Measurements from ENCODE around the gene DICER1. TPM values are rescaled to one million over a fixed set of nuclear protein-coding genes. Genes with fewer than 3 reads are reported as not detected.

The DICER1 gene
- total RNA-seq, 2 donors from 2014 or later = 46.5 to 48.1 TPM

- ATAC-seq (replicated peaks) = no peak
- Mint-ChIP-seq H3K9me3 (no peaks in the 10 kb centered on the region), H3K4me1 (peaks cover 2% of the 10 kb centered on the region), H3K27ac (no peak overlapping the region), H3K36me3 (ENCODE audit: low read depth) (no peaks in the 10 kb centered on the region), H3K4me3 (no peak overlapping the region), H3K27me3 (peaks cover 5% of the 10 kb centered on the region)
Observed at GRCh38 chr14:95064256-95064655, 93.1 kb downstream of the DICER1 start.

DNA sequence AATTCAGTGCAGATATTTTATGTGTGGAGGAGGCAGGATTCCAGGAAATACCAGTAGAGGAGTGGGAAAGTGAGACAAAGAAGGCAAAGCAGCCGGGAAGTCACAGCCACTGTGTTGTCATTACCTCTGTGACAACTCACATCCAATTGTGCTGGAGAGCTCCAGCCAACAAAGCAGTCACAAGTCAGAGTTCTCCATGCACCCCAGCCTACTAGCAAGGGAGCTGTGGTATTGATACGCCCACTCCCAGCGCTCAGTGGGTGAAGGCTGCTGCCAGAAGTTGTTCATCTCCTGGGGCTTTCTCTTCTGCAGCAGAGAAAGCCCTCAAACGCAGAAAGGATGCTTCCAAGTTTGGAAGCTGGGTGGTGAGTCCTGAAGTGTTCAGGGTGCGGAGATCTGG, 93.9 kb downstream of the DICER1 start:
- no peaks in the 10 kb centered on the region for H3K36me3 Mint-ChIP-seq (ENCODE audit: low read depth)
- peaks cover 9% of the 10 kb centered on the region for H3K4me1 Mint-ChIP-seq
- ATAC-seq (replicated peaks) = no peak
- H3K4me3 Mint-ChIP-seq = no peak overlapping the region
- no peaks in the 10 kb centered on the region for H3K27me3 Mint-ChIP-seq
- H3K9me3 Mint-ChIP-seq = no peaks in the 10 kb centered on the region
- no peak overlapping the region for H3K27ac Mint-ChIP-seq

DNA sequence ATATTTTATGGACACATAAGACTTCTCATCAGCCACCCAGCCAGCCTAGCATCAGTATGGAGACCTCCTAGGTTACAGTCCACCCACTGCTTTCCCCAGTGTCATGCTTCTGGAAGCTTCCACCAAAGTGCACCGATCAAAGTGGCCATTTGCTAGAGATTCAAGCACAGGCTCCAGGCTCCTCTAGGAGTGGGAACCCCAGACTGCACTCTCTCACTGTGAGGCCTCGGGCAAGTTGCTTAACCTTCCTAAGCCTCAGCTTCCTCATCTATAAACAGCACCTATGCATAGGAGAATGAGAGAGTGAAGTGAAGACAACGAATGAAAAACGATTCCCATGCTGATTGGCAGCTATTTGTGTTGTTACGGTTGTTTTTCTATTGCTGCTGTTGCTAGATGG, 94.4 kb downstream of the DICER1 start:
- Mint-ChIP-seq H3K4me3 (no peak overlapping the region), H3K9me3 (no peaks in the 10 kb centered on the region), H3K4me1 (peaks cover 9% of the 10 kb centered on the region)

DNA sequence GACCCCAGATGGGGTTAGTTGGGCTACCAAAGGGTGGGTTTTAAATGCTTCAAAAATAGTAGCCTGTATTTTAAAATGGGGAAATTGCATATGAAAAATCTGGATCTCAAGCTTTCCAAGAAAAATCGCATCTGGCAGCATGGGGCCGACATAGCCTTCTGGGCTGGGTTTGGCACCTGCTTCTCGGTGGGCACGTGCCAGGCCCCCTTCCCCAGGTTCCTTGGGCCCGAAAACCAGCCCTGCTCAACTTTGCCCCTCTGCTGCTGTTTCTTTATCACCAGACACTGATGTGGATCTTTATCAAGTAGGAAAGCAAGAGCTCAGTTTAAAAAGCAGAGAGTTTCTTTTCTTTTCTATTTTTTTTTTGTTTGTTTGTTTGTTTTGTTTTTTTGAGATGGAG, 95.1 kb downstream of the DICER1 start:
- H3K27ac Mint-ChIP-seq = no peak overlapping the region
- no peak overlapping the region for H3K4me3 Mint-ChIP-seq
- peaks cover 9% of the 10 kb centered on the region for H3K4me1 Mint-ChIP-seq
- H3K9me3 Mint-ChIP-seq = no peaks in the 10 kb centered on the region
- H3K36me3 Mint-ChIP-seq (ENCODE audit: low read depth) = no peaks in the 10 kb centered on the region
- H3K27me3 Mint-ChIP-seq = no peaks in the 10 kb centered on the region
- ATAC-seq (replicated peaks) = no peak

More for the DNA sequence above, 94.4 kb downstream of the DICER1 start:
- Mint-ChIP-seq H3K27ac (no peak overlapping the region), H3K27me3 (no peaks in the 10 kb centered on the region), H3K36me3 (ENCODE audit: low read depth) (no peaks in the 10 kb centered on the region)
- no peak for ATAC-seq (replicated peaks)

- peaks cover 9% of the 10 kb centered on the region for H3K4me1 Mint-ChIP-seq
- no peak for ATAC-seq (replicated peaks)
- no peak overlapping the region for H3K27ac Mint-ChIP-seq
- H3K36me3 Mint-ChIP-seq (ENCODE audit: low read depth) = no peaks in the 10 kb centered on the region
- no peaks in the 10 kb centered on the region for H3K9me3 Mint-ChIP-seq
- no peak overlapping the region for H3K4me3 Mint-ChIP-seq
- no peaks in the 10 kb centered on the region for H3K27me3 Mint-ChIP-seq
Observed at GRCh38 chr14:95061317-95062093, 95.8 kb downstream of the DICER1 start.

- H3K27ac Mint-ChIP-seq = peak overlapping the region; percentile 82
- no peaks in the 10 kb centered on the region for H3K36me3 Mint-ChIP-seq (ENCODE audit: low read depth)
- peaks cover 9% of the 10 kb centered on the region for H3K4me1 Mint-ChIP-seq
- no peaks in the 10 kb centered on the region for H3K27me3 Mint-ChIP-seq
- H3K9me3 Mint-ChIP-seq = no peaks in the 10 kb centered on the region
- ATAC-seq (replicated peaks) = peak; percentile 87
- H3K4me3 Mint-ChIP-seq = peak overlapping the region; percentile 64
Observed at GRCh38 chr14:95059126-95059525, 98.2 kb downstream of the DICER1 start.

DNA sequence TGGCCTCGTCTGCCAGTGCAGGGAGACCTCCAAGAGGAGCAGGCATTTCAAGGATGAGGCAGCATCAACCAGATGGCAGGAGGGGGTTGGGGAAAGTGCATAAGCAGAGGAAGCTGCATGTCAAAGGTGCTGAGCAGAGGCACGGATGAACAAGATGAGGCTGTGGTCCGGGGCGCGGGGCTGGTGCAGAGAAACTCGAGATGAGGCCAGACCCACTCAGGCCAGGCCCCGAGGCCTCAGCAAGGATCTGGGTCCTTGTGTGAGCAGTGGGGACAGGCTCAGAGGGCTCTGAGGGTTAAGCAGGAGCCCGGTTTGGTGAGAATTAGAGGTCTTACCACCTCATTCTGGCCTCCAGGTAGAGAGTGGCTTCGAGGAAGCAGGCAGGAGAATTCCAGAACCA, 98.8 kb downstream of the DICER1 start:
- Mint-ChIP-seq H3K4me3 (peak overlapping the region; percentile 64), H3K27ac (peak overlapping the region; percentile 82), H3K9me3 (no peaks in the 10 kb centered on the region), H3K36me3 (ENCODE audit: low read depth) (no peaks in the 10 kb centered on the region), H3K4me1 (peaks cover 9% of the 10 kb centered on the region), H3K27me3 (no peaks in the 10 kb centered on the region)
- ATAC-seq (replicated peaks) = no peak

DNA sequence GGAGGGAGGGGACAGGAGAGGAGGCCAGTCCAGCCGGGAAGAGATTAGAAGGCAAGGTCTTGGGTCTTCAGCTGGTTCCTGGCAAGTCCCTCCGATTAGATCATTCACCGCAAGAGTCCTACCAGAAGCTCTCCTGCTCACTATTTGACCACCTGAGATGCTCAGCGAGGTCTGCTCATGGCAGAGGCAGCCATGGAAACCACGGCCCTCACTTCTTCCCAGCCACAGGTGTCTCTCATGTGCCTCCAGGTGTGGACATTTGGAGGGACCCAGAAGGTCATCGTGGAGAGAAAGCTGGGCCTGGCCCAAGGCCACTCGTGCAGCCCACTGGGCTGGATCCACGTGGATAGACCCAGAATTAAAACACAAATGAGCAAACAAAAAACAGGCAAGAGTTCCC, 99.5 kb downstream of the DICER1 start:
- no peak for ATAC-seq (replicated peaks)
- Mint-ChIP-seq H3K4me1 (peaks cover 9% of the 10 kb centered on the region), H3K27ac (no peak overlapping the region), H3K4me3 (peak overlapping the region; percentile 64), H3K27me3 (no peaks in the 10 kb centered on the region), H3K36me3 (ENCODE audit: low read depth) (no peaks in the 10 kb centered on the region), H3K9me3 (no peaks in the 10 kb centered on the region)

- Mint-ChIP-seq H3K36me3 (ENCODE audit: low read depth) (no peaks in the 10 kb centered on the region), H3K27ac (no peak overlapping the region), H3K9me3 (no peaks in the 10 kb centered on the region), H3K27me3 (no peaks in the 10 kb centered on the region), H3K4me1 (peaks cover 9% of the 10 kb centered on the region), H3K4me3 (no peak overlapping the region)
- ATAC-seq (replicated peaks) = no peak
Observed at GRCh38 chr14:95057147-95057546, 100.2 kb downstream of the DICER1 start.

GRCh38 chr14:95056476-95056875, 100.9 kb downstream of the DICER1 start:
- no peaks in the 10 kb centered on the region for H3K9me3 Mint-ChIP-seq
- H3K4me1 Mint-ChIP-seq = peaks cover 9% of the 10 kb centered on the region
- no peaks in the 10 kb centered on the region for H3K36me3 Mint-ChIP-seq (ENCODE audit: low read depth)
- H3K27ac Mint-ChIP-seq = no peak overlapping the region
- ATAC-seq (replicated peaks) = no peak
- no peaks in the 10 kb centered on the region for H3K27me3 Mint-ChIP-seq
- no peak overlapping the region for H3K4me3 Mint-ChIP-seq

DNA sequence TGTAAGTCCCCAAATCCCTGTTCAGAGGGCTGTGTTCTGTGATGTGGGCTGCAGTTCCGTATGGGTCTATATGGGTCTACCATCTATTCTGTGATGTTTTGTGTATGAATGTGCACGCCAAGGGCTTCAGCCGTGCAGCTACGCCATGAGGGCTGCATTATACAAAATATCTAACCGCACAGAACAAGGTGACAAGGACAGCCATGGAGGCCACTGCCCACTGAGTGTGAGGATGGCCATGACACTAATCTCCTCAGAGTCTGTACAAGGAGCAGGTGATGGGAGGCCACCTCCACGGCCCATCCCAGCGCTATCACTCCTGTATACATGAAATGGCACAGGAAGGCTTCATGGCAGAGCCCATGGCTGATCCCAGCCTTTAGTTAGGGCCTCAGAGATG, 102.0 kb downstream of the DICER1 start:
- Mint-ChIP-seq H3K27me3 (no peaks in the 10 kb centered on the region), H3K36me3 (ENCODE audit: low read depth) (no peaks in the 10 kb centered on the region), H3K9me3 (no peaks in the 10 kb centered on the region), H3K4me3 (no peak overlapping the region), H3K4me1 (peaks cover 9% of the 10 kb centered on the region), H3K27ac (no peak overlapping the region)
- ATAC-seq (replicated peaks) = no peak

DNA sequence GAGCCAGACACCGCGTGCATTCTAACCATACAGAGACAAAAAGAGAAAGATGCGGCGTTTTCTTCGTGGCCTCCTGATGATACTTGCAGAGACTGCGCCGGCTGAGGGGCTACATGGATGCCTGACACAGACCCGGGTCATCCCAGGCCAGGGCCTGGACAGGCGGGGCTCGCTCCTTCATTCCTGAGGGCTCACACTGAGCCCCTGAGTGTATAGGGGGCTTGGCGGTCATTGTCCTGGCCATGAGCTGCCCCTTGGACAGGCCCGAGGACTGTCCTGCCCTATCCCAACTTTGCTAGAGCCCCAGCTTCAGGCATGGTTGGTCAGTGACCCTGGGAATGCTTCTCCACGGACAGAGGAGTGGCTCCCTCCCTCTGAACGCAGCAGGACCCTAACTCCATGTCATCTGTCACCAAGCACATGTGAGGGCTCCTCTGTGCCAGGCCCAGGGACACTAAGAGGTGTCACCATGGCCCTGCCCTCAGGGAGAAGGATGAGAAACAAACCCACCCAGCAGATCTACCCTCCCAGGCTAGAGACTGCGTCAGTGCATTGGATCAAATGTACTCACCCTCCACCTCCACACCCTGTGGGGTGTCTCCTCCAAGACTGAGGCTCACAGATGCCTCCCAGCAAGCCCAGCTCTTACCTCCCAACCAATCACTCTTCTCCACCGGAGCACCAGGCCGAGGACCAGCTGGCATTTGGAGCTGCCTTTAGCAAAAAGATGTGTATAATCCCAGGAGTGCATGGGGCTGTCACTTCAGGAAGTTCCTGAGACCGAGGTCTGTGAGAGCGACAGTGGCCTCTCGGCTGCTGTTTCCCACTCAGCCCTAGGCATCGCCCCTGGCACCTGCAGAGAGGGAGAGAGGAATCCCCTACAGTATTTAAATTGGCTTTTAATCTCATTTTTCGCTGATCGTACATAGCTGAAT, 102.7 kb downstream of the DICER1 start:
- Mint-ChIP-seq H3K4me1 (peaks cover 9% of the 10 kb centered on the region), H3K9me3 (no peaks in the 10 kb centered on the region), H3K27ac (no peak overlapping the region), H3K4me3 (no peak overlapping the region), H3K27me3 (peaks cover 5% of the 10 kb centered on the region), H3K36me3 (ENCODE audit: low read depth) (no peaks in the 10 kb centered on the region)
- no peak for ATAC-seq (replicated peaks)

DNA sequence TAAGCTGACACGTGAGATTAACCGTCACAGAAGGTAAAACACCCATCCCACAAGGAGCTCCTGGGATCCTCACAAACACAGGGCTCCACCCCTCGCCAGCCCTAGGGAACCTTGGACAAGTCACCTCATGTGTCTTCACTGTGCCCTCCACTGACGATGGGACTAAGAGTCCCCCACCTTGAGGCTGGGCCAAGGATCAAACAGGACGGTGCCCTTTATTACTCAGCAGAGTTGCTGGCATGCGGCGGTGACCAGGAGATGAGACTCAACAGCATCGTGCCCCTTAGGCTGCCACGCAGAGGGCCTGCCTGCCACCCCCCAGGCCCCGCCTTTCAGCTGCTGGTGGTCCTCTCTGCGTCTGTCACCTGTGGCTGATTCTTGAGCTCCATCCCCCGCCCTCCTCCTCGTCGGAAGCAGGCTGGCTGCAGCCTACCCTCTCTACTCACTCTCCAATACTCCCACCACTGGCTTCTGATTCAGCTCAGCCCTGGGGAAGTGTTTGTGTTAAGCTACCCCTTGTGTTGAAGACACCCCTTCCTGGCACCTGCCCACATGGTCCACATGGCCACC, 105.2 kb downstream of the DICER1 start:
- no peak overlapping the region for H3K27ac Mint-ChIP-seq
- no peaks in the 10 kb centered on the region for H3K9me3 Mint-ChIP-seq
- H3K27me3 Mint-ChIP-seq = peaks cover 16% of the 10 kb centered on the region
- no peaks in the 10 kb centered on the region for H3K4me1 Mint-ChIP-seq
- no peak overlapping the region for H3K4me3 Mint-ChIP-seq
- no peak for ATAC-seq (replicated peaks)
- no peaks in the 10 kb centered on the region for H3K36me3 Mint-ChIP-seq (ENCODE audit: low read depth)

- Mint-ChIP-seq H3K4me3 (no peak overlapping the region), H3K27me3 (peaks cover 20% of the 10 kb centered on the region), H3K9me3 (no peaks in the 10 kb centered on the region), H3K36me3 (ENCODE audit: low read depth) (no peaks in the 10 kb centered on the region), H3K4me1 (no peaks in the 10 kb centered on the region), H3K27ac (no peak overlapping the region)
- no peak for ATAC-seq (replicated peaks)
Observed at GRCh38 chr14:95049952-95050351, 107.4 kb downstream of the DICER1 start.

All from activated T-helper 17 cell treated with anti-CD3 and anti-CD28 coated beads, Interleukin-2, amount 50 U/mL, for 72 hours (primary cell).